ENCODE results near the gene TBC1D21.

DNA sequence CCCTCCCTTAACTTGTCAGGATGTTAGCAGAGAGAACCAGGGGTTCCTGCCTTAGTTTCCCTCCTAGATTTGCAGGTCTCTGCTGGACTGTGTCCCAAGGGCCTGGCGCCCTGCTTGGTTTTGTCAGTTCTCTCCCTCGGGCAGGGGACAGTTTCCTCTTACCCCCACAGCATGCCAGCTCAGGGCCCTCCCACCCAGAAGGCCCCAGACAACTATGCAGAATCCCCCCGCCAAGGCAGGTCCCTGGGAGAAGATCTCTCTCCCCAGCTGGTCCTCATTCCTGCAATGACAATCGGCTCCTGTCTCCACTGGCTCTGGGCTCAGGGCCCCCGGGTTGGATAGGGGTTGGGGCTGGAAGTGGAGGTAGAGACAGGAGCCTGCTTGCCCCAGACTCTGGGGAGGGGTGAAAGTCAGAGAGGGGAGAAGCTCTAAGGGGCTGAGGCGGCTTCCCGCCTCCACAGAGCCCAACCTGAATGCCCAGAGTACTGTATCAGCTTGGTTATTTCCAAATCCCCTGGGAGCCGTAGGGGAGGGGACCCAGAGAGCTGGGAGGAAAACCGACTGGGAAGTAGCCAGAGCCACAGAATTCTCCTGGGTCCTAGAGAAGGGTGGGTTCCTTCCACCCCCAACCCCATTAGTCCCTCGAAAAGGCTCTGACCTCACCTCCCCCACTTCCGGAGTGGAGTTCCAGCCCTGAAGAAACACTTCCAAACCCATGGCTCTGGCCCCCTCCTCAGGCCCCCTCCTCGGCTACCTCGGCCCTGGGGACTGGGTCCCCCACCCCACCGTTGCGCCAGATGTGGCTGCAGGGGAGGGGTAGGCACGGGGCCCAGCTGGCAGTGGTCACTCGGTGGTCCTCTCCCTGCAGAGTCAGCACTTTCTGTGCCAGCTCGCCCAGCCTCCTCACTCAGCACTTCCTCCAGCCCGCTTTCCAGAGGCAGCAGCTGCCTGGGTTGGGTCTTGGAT is 49.1 kb downstream of the TBC1D21 start:
- TF ChIP-seq, protein P1, sequence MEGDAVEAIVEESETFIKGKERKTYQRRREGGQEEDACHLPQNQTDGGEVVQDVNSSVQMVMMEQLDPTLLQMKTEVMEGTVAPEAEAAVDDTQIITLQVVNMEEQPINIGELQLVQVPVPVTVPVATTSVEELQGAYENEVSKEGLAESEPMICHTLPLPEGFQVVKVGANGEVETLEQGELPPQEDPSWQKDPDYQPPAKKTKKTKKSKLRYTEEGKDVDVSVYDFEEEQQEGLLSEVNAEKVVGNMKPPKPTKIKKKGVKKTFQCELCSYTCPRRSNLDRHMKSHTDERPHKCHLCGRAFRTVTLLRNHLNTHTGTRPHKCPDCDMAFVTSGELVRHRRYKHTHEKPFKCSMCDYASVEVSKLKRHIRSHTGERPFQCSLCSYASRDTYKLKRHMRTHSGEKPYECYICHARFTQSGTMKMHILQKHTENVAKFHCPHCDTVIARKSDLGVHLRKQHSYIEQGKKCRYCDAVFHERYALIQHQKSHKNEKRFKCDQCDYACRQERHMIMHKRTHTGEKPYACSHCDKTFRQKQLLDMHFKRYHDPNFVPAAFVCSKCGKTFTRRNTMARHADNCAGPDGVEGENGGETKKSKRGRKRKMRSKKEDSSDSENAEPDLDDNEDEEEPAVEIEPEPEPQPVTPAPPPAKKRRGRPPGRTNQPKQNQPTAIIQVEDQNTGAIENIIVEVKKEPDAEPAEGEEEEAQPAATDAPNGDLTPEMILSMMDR (IDR thresholded peaks at IDR 0.05; ENCODE audit: low read depth, low read length, poor library complexity, severe bottlenecking), result no peak
- no peak for TF ChIP-seq EZH2phosphoT487 (IDR thresholded peaks at IDR 0.05; ENCODE audit: borderline replicate concordance, low read length)

All from DOHH2 (cell line).